Liver (tissue), 9 donors: Measurements from ENCODE around the gene OR2AJ1. TPM values are rescaled to one million over a fixed set of nuclear protein-coding genes. Genes with fewer than 3 reads are reported as not detected.

Experiments used
- DNase-seq: peaks from one replicate; pipeline ENCODE4 v3.0.0-alpha.2; 2017; ENCODE audit warnings: low spot score
- H3K27ac ChIP-seq, 2 donors: one replicate each; pipeline ENCODE4 v1.7.0; 2013; ENCODE audit warnings: inconsistent platforms in 2 of 2, low read length in 2 of 2, control low read depth in 1 of 2, low read depth in 1 of 2, mild to moderate bottlenecking in 1 of 2
- H3K27me3 ChIP-seq, 4 donors: one replicate each; pipeline versions ENCODE4 v1.6.1 to v1.7.0; 2013; ENCODE audit warnings: low read length in 3 of 4, inconsistent platforms in 1 of 4, mild to moderate bottlenecking in 1 of 4, moderate library complexity in 1 of 4; ENCODE audit not compliant: control insufficient read depth in 4 of 4, insufficient read depth in 4 of 4
- H3K36me3 ChIP-seq, 4 donors: one replicate each; pipeline versions ENCODE4 v1.6.1 to v1.7.0; 2013; ENCODE audit warnings: low read length in 3 of 4, mild to moderate bottlenecking in 3 of 4, low read depth in 1 of 4, moderate library complexity in 1 of 4; ENCODE audit not compliant: control insufficient read depth in 4 of 4, insufficient read depth in 3 of 4
- H3K4me1 ChIP-seq, 4 donors: one replicate each; pipeline versions ENCODE4 v1.6.1 to v1.7.0; 2013; ENCODE audit warnings: low read length in 3 of 4, mild to moderate bottlenecking in 3 of 4, moderate library complexity in 1 of 4; ENCODE audit not compliant: control insufficient read depth in 4 of 4, insufficient read depth in 4 of 4
- H3K4me3 ChIP-seq, 3 donors: one replicate each; pipeline versions ENCODE4 v1.6.1 to v1.7.0; 2013; ENCODE audit warnings: low read length in 3 of 3, control low read depth in 1 of 3, low read depth in 1 of 3, mild to moderate bottlenecking in 1 of 3
- H3K9ac ChIP-seq, 2 donors: one replicate each; pipeline ENCODE4 v1.7.0; 2013; ENCODE audit warnings: low read length in 2 of 2, mild to moderate bottlenecking in 2 of 2, moderate library complexity in 2 of 2, control low read depth in 1 of 2, low read depth in 1 of 2
- H3K9me3 ChIP-seq, 4 donors: one replicate each; pipeline versions ENCODE4 v1.6.1 to v1.7.0; 2013; ENCODE audit warnings: low read length in 3 of 4; ENCODE audit not compliant: control insufficient read depth in 4 of 4
- EGR1 ChIP-seq, 2 donors: IDR thresholded peaks; 2 replicates each; pipeline ENCODE4 v1.6.1; 2016 to 2018; ENCODE audit warnings: antibody characterized with exemption in 2 of 2, low read depth in 2 of 2
- FOXA1 ChIP-seq: IDR thresholded peaks from 2 replicates; pipeline ENCODE4 v1.6.1; 2016; ENCODE audit warnings: antibody characterized with exemption
- FOXA2 ChIP-seq: IDR thresholded peaks from 2 replicates; pipeline ENCODE4 v1.6.1; 2016; ENCODE audit warnings: antibody characterized with exemption
- GABPA ChIP-seq, 2 donors: IDR thresholded peaks in 1 of 2; conservative IDR thresholded peaks in 1 of 2; 2 replicates each; pipeline ENCODE4 v1.6.1; 2016; ENCODE audit warnings: antibody characterized with exemption in 2 of 2, mild to moderate bottlenecking in 1 of 2, moderate library complexity in 1 of 2
- HNF4A ChIP-seq, 2 donors: conservative IDR thresholded peaks; 2 replicates each; pipeline ENCODE4 v1.6.1; 2016; ENCODE audit warnings: antibody characterized with exemption in 2 of 2, mild to moderate bottlenecking in 2 of 2
- HNF4G ChIP-seq: IDR thresholded peaks from 2 replicates; pipeline ENCODE4 v1.6.1; 2016; ENCODE audit warnings: antibody characterized with exemption
- JUND ChIP-seq, 2 donors: IDR thresholded peaks; 2 replicates each; pipeline ENCODE4 v1.6.1; 2016; ENCODE audit warnings: antibody characterized with exemption in 2 of 2
- NR2F2 ChIP-seq: IDR thresholded peaks from 2 replicates; pipeline ENCODE4 v1.6.1; 2016; ENCODE audit warnings: antibody characterized with exemption
- RAD21 ChIP-seq, 2 donors: IDR thresholded peaks; 2 replicates each; pipeline ENCODE4 v1.6.1; 2016; ENCODE audit warnings: antibody characterized with exemption in 2 of 2, mild to moderate bottlenecking in 2 of 2
- RXRA ChIP-seq, 2 donors: IDR thresholded peaks; 2 replicates each; pipeline ENCODE4 v1.6.1; 2017 to 2018; ENCODE audit warnings: antibody characterized with exemption in 2 of 2, mild to moderate bottlenecking in 1 of 2
- SP1 ChIP-seq: IDR thresholded peaks from 2 replicates; pipeline ENCODE4 v1.6.1; 2018; ENCODE audit warnings: antibody characterized with exemption, mild to moderate bottlenecking
- TAF1 ChIP-seq: conservative IDR thresholded peaks from 2 replicates; pipeline ENCODE4 v1.6.1; 2016; ENCODE audit warnings: antibody characterized with exemption, mild to moderate bottlenecking
- YY1 ChIP-seq: IDR thresholded peaks from 2 replicates; pipeline ENCODE4 v1.6.1; 2016; ENCODE audit warnings: antibody characterized with exemption, mild to moderate bottlenecking
- WGBS: extraction: QIAGEN DNeasy Blood & Tissue Kit; methylation state at CpG from one replicate; pipeline ENCODE4 v1.1.7; 2013; 5-methylcytosine and 5-hydroxymethylcytosine counted together
- polyA plus RNA-seq, 2 donors: library from polyadenylated mRNA; stranded (reverse) in 1 of 2; unstranded in 1 of 2; fragments of 200-250 nt in 1 of 2; fragments of >200 nt in 1 of 2; fragmentation: Nextera tagmentation in 1 of 2; extraction: Ambion mirVana in 1 of 2; gene quantifications; one replicate each; pipeline versions ENCODE4 v1.2.1 to v1.2.3, GENCODE V29; 2013 to 2015
- total RNA-seq, 2 donors: library from RNA; depleted of rRNA; stranded (reverse); fragments of >200 nt; gene quantifications; one replicate each; pipeline ENCODE4 v1.2.3, GENCODE V29; 2014
- TF ChIP-seq, protein P1 (sequence below): IDR thresholded peaks from 2 replicates; pipeline ENCODE4 v1.6.1; 2016; ENCODE audit warnings: antibody characterized with exemption
- TF ChIP-seq, protein P2 (sequence below): IDR thresholded peaks from 2 replicates; pipeline ENCODE4 v1.6.1; 2016; ENCODE audit warnings: antibody characterized with exemption
- TF ChIP-seq, protein P3 (sequence below): fragments of 150-350 bp; IDR thresholded peaks from 2 replicates; pipeline ENCODE4 v1.5.1; 2017; ENCODE audit warnings: improper control_type of control experiment, low read depth, low read length; ENCODE audit not compliant: missing input control
- TF ChIP-seq, protein P4 (sequence below): IDR thresholded peaks from 2 replicates; pipeline ENCODE4 v1.6.1; 2016; ENCODE audit warnings: antibody characterized with exemption, mild to moderate bottlenecking
- TF ChIP-seq, protein P5 (sequence below): IDR thresholded peaks from 2 replicates; pipeline ENCODE4 v1.6.1; 2016; ENCODE audit warnings: antibody characterized with exemption
- donor health status: healthy.
- donor health status: healthy.
- donor health status: healthy.
- donor health status: healthy.
- donor health status: healthy.

Gene OR2AJ1
- total and polyA plus RNA-seq, 4 donors: not detected

DNA sequence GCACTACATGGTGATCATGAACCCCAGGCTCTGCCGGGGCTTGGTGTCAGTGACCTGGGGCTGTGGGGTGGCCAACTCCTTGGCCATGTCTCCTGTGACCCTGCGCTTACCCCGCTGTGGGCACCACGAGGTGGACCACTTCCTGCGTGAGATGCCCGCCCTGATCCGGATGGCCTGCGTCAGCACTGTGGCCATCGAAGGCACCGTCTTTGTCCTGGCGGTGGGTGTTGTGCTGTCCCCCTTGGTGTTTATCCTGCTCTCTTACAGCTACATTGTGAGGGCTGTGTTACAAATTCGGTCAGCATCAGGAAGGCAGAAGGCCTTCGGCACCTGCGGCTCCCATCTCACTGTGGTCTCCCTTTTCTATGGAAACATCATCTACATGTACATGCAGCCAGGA lies 28.7 kb upstream of the OR2AJ1 start:
- no peak overlapping the region for H3K9ac ChIP-seq
- no peak overlapping the region for H3K27ac ChIP-seq
- TF ChIP-seq NR2F2 (no peak), RAD21 (IDR thresholded peaks at IDR 0.05) (no peak), GABPA (IDR thresholded peaks at IDR 0.05 in 1 of 2, conservative IDR thresholded peaks at IDR 0.05 in 1 of 2) (no peak), RXRA (IDR thresholded peaks at IDR 0.05) (no peak), SP1 (no peak), YY1 (no peak), EGR1 (IDR thresholded peaks at IDR 0.05; ENCODE audit: low read depth in 2 of 2) (no peak), FOXA1 (no peak)
- TF ChIP-seq, protein P1, sequence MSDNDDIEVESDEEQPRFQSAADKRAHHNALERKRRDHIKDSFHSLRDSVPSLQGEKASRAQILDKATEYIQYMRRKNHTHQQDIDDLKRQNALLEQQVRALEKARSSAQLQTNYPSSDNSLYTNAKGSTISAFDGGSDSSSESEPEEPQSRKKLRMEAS: no peak
- no peak overlapping the region for H3K4me3 ChIP-seq
- H3K4me1 ChIP-seq: no peaks in the 10 kb centered on the region
- 86% methylated on average over 14 of the region's 14 CpGs for WGBS
- no peak for DNase-seq
- H3K36me3 ChIP-seq: no peaks in the 10 kb centered on the region
- H3K27me3 ChIP-seq: no peaks in the 10 kb centered on the region
- no peaks in the 10 kb centered on the region for H3K9me3 ChIP-seq

DNA sequence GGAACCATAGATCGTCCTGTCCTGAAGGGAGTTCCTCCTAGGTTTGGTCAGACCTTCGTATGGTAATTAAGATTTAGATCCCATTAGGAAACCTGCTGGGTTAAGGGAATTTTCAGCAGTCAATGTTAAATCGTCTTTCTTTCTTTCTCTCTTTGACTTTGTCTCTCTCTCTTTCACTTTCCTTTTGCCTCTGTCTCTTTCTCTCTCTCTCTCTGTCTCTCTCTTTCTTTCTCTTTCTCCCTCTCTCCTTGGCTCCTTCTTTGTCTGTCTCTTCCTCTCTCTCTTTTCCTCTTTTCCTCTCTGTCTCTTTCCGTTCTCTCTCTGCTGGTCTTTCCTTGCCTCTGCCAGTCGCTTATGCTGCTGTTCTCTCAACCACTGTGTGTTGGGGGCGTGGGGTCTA lies 20.6 kb upstream of the OR2AJ1 start:
- H3K27ac ChIP-seq: no peak overlapping the region
- TF ChIP-seq HNF4A (conservative IDR thresholded peaks at IDR 0.05) (no peak), YY1 (no peak), RAD21 (IDR thresholded peaks at IDR 0.05) (no peak), EGR1 (IDR thresholded peaks at IDR 0.05; ENCODE audit: low read depth in 2 of 2) (no peak), TAF1 (no peak), FOXA2 (no peak), SP1 (no peak), HNF4G (no peak), JUND (IDR thresholded peaks at IDR 0.05) (no peak), GABPA (IDR thresholded peaks at IDR 0.05 in 1 of 2, conservative IDR thresholded peaks at IDR 0.05 in 1 of 2) (no peak), RXRA (IDR thresholded peaks at IDR 0.05) (no peak), NR2F2 (no peak), FOXA1 (no peak)
- TF ChIP-seq, protein P2, sequence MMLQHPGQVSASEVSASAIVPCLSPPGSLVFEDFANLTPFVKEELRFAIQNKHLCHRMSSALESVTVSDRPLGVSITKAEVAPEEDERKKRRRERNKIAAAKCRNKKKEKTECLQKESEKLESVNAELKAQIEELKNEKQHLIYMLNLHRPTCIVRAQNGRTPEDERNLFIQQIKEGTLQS: no peak
- TF ChIP-seq, protein P3, sequence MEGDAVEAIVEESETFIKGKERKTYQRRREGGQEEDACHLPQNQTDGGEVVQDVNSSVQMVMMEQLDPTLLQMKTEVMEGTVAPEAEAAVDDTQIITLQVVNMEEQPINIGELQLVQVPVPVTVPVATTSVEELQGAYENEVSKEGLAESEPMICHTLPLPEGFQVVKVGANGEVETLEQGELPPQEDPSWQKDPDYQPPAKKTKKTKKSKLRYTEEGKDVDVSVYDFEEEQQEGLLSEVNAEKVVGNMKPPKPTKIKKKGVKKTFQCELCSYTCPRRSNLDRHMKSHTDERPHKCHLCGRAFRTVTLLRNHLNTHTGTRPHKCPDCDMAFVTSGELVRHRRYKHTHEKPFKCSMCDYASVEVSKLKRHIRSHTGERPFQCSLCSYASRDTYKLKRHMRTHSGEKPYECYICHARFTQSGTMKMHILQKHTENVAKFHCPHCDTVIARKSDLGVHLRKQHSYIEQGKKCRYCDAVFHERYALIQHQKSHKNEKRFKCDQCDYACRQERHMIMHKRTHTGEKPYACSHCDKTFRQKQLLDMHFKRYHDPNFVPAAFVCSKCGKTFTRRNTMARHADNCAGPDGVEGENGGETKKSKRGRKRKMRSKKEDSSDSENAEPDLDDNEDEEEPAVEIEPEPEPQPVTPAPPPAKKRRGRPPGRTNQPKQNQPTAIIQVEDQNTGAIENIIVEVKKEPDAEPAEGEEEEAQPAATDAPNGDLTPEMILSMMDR: no peak
- TF ChIP-seq, protein P4, sequence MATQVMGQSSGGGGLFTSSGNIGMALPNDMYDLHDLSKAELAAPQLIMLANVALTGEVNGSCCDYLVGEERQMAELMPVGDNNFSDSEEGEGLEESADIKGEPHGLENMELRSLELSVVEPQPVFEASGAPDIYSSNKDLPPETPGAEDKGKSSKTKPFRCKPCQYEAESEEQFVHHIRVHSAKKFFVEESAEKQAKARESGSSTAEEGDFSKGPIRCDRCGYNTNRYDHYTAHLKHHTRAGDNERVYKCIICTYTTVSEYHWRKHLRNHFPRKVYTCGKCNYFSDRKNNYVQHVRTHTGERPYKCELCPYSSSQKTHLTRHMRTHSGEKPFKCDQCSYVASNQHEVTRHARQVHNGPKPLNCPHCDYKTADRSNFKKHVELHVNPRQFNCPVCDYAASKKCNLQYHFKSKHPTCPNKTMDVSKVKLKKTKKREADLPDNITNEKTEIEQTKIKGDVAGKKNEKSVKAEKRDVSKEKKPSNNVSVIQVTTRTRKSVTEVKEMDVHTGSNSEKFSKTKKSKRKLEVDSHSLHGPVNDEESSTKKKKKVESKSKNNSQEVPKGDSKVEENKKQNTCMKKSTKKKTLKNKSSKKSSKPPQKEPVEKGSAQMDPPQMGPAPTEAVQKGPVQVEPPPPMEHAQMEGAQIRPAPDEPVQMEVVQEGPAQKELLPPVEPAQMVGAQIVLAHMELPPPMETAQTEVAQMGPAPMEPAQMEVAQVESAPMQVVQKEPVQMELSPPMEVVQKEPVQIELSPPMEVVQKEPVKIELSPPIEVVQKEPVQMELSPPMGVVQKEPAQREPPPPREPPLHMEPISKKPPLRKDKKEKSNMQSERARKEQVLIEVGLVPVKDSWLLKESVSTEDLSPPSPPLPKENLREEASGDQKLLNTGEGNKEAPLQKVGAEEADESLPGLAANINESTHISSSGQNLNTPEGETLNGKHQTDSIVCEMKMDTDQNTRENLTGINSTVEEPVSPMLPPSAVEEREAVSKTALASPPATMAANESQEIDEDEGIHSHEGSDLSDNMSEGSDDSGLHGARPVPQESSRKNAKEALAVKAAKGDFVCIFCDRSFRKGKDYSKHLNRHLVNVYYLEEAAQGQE: no peak
- TF ChIP-seq, protein P5, sequence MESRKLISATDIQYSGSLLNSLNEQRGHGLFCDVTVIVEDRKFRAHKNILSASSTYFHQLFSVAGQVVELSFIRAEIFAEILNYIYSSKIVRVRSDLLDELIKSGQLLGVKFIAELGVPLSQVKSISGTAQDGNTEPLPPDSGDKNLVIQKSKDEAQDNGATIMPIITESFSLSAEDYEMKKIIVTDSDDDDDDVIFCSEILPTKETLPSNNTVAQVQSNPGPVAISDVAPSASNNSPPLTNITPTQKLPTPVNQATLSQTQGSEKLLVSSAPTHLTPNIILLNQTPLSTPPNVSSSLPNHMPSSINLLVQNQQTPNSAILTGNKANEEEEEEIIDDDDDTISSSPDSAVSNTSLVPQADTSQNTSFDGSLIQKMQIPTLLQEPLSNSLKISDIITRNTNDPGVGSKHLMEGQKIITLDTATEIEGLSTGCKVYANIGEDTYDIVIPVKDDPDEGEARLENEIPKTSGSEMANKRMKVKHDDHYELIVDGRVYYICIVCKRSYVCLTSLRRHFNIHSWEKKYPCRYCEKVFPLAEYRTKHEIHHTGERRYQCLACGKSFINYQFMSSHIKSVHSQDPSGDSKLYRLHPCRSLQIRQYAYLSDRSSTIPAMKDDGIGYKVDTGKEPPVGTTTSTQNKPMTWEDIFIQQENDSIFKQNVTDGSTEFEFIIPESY: no peak
- TF ChIP-seq, protein P1: no peak
- H3K27me3 ChIP-seq: no peaks in the 10 kb centered on the region
- H3K9me3 ChIP-seq: peaks cover 0 to 4% (median 0%) of the 10 kb centered on the region in 4 donors
- H3K4me1 ChIP-seq: no peaks in the 10 kb centered on the region
- no peaks in the 10 kb centered on the region for H3K36me3 ChIP-seq
- H3K9ac ChIP-seq: no peak overlapping the region
- no peak for DNase-seq
- no peak overlapping the region for H3K4me3 ChIP-seq
- 69% methylated on average over 6 of the region's 6 CpGs for WGBS
